Measurements from ENCODE around the gene RAI1. TPM values are rescaled to one million over a fixed set of nuclear protein-coding genes. Genes with fewer than 3 reads are reported as not detected.

Gene RAI1
- total RNA-seq, 1 donor from 2014 or later = 31.1 TPM

GRCh38 chr17:17766744-17767120 is 85.5 kb downstream of the RAI1 start:
- intact Hi-C loops (cut with DNase I) = no loop called here
- no peak for TF ChIP-seq CTCF (IDR thresholded peaks at IDR 0.05)
- DNase-seq = no peak
- H3K9me3 ChIP-seq = no peaks in the 10 kb centered on the region
- H3K27ac ChIP-seq = no peak overlapping the region
- H3K27me3 ChIP-seq (ENCODE audit: low read depth) = no peaks in the 10 kb centered on the region
- peaks cover 6% of the 10 kb centered on the region for H3K36me3 ChIP-seq
- peaks cover 21% of the 10 kb centered on the region for H3K4me1 ChIP-seq
- ATAC-seq = no peak
- H3K4me3 ChIP-seq = no peak overlapping the region

- peaks cover 21% of the 10 kb centered on the region for H3K4me1 ChIP-seq
- DNase-seq = no peak
- no peak overlapping the region for H3K4me3 ChIP-seq
- no peak overlapping the region for H3K27ac ChIP-seq
- no peak for ATAC-seq
- H3K9me3 ChIP-seq = no peaks in the 10 kb centered on the region
- peaks cover 6% of the 10 kb centered on the region for H3K36me3 ChIP-seq
- intact Hi-C loops (cut with DNase I) = no loop called here
- TF ChIP-seq CTCF (IDR thresholded peaks at IDR 0.05) = no peak
- no peaks in the 10 kb centered on the region for H3K27me3 ChIP-seq (ENCODE audit: low read depth)
Observed at GRCh38 chr17:17767154-17767869, 86.1 kb downstream of the RAI1 start.

GRCh38 chr17:17767887-17768418 is 86.7 kb downstream of the RAI1 start:
- H3K4me1 ChIP-seq = peaks cover 21% of the 10 kb centered on the region
- ATAC-seq = no peak
- intact Hi-C loops (cut with DNase I) = no loop called here
- no peak for DNase-seq
- H3K36me3 ChIP-seq = peaks cover 6% of the 10 kb centered on the region
- no peaks in the 10 kb centered on the region for H3K9me3 ChIP-seq
- TF ChIP-seq CTCF (IDR thresholded peaks at IDR 0.05) = no peak
- H3K27ac ChIP-seq = no peak overlapping the region
- H3K27me3 ChIP-seq (ENCODE audit: low read depth) = no peaks in the 10 kb centered on the region
- no peak overlapping the region for H3K4me3 ChIP-seq

GRCh38 chr17:17768424-17769088 is 87.3 kb downstream of the RAI1 start:
- Histone ChIP-seq H3K36me3 (peaks cover 6% of the 10 kb centered on the region), H3K27me3 (ENCODE audit: low read depth) (no peaks in the 10 kb centered on the region), H3K4me1 (peaks cover 21% of the 10 kb centered on the region), H3K9me3 (no peaks in the 10 kb centered on the region), H3K27ac (no peak overlapping the region), H3K4me3 (no peak overlapping the region)
- intact Hi-C loops (cut with DNase I) = no loop called here
- DNase-seq (no peak), ATAC-seq (peak; percentile 25 to 35)
- no peak for TF ChIP-seq CTCF (IDR thresholded peaks at IDR 0.05)

- ATAC-seq (no peak), DNase-seq (no peak)
- peaks cover 30% of the 10 kb centered on the region for H3K4me1 ChIP-seq
- H3K4me3 ChIP-seq = no peak overlapping the region
- peaks cover 6% of the 10 kb centered on the region for H3K36me3 ChIP-seq
- intact Hi-C loops (cut with DNase I) = no loop called here
- no peaks in the 10 kb centered on the region for H3K27me3 ChIP-seq (ENCODE audit: low read depth)
- H3K27ac ChIP-seq = no peak overlapping the region
- no peak for TF ChIP-seq CTCF (IDR thresholded peaks at IDR 0.05)
- no peaks in the 10 kb centered on the region for H3K9me3 ChIP-seq
Observed at GRCh38 chr17:17769869-17770631, 88.8 kb downstream of the RAI1 start.
